GM04503 (cell line): ENCODE data around the gene TMEM39A.

Experiments used
- DNase-seq: peaks from one replicate; pipeline ENCODE4 v3.0.0-alpha.2; 2012; ENCODE audit warnings: low read depth

The TMEM39A gene, protein sequence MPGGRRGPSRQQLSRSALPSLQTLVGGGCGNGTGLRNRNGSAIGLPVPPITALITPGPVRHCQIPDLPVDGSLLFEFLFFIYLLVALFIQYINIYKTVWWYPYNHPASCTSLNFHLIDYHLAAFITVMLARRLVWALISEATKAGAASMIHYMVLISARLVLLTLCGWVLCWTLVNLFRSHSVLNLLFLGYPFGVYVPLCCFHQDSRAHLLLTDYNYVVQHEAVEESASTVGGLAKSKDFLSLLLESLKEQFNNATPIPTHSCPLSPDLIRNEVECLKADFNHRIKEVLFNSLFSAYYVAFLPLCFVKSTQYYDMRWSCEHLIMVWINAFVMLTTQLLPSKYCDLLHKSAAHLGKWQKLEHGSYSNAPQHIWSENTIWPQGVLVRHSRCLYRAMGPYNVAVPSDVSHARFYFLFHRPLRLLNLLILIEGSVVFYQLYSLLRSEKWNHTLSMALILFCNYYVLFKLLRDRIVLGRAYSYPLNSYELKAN

GRCh38 chr3:119463171-119464169 lies at the start of gene TMEM39A:
TSS of gene TMEM39A (minus strand) at chr3:119463615. CDS start at chr3:119462074, 1,541 bp downstream.
- DNase-seq = peak; percentile 79

DNA sequence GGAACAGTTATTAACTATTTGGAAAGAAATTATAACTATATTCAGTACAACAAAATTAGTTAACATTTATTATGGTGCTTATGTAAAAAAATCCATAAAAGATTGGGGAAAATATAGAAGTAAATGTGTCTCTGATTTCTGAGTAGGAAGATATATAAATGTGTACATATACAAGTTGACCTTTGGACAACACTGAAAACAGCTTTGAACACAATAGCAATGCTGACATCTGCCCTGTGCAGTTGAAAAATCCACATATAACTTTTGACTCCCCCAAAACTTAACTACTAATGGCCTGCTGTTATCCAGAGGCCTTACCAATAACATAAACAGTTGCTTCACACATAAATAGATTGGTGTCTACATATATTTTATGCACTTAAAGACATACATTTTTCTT lies 47.3 kb upstream of the TMEM39A start:
- no peak for DNase-seq

DNA sequence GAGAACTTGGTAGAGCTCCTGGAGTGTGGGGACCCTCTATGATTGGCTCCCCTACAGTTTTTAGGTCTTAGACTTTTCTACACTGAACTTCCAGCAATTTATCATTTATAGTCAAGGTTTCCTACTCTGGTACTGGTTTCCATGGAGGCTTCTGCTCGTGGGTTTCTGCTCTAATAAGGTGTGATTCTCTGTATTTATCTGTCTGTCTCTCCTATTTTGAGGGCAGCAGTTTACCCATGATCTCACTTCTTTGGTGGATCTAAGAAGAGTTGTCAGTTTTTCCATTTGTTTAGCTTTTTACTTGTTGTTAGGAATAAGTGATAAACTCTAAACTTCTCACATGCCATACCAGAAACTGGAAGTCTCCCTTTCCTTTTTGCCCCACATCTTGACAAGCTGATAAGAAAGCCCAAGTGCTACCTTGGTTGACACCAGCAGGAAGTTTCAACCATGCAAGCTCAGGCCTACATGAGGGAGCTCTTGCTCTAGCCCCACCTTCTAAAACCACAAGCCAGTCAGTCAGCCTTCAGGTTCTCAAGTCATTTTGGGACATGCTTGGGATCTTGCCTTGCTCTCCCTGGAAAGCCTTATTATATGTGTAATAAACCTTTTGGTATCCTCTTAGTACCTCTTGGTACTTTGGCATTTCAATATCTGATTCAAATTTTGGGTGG lies 44.9 kb upstream of the TMEM39A start:
- no peak for DNase-seq

GRCh38 chr3:119507404-119507803 lies 44.0 kb upstream of the TMEM39A start:
- no peak for DNase-seq

- DNase-seq = no peak
Observed at GRCh38 chr3:119506631-119507030, 43.2 kb upstream of the TMEM39A start.

DNA sequence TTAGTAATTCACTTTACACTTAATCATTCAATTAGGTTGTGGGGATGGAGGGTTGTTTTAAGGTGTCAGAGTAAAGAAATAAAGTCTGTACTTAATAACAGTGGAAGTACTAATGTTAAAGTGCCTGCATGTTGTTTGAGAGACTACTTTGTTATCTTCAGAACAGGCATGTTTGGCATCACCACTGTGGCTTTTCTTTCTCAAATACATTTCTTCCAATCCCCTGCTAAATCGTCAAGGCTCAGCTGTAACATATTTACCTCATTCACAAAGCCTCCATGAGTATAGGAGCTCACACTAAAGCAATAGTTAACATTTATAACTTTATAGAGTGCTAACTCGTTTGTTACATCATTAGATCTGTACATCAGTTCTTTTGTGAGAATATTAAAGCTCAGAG lies 37.5 kb upstream of the TMEM39A start:
- DNase-seq = no peak

DNA sequence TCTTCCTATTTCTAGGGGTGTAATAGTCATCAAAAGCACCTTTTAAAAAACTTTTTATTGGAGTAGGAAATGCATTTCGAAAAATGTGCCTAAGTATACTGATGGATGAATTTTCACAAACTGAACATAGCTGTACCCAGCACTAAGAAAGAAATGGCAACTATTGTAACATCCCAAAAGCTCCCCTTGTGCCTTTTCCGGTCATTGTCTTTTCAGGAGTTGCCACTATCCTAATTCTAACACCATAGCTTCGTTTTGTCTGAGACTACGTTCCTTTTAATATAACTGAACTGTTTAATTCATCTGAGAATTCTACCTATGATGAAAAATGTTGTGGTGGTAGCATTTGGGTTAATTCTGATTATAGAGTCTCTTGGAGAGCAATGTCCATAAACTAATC lies 36.9 kb upstream of the TMEM39A start:
- no peak for DNase-seq

- peak; percentile 81 for DNase-seq
Observed at GRCh38 chr3:119498186-119499011, 35.0 kb upstream of the TMEM39A start, which contains the start of gene TIMMDC1. TSS of gene TIMMDC1 (plus strand) at chr3:119498547. CDS start at chr3:119498734, 187 bp downstream.

- peak; percentile 6 for DNase-seq
Observed at GRCh38 chr3:119497820-119498185, 34.4 kb upstream of the TMEM39A start.

GRCh38 chr3:119494597-119494996 lies 31.2 kb upstream of the TMEM39A start:
- DNase-seq = no peak

DNA sequence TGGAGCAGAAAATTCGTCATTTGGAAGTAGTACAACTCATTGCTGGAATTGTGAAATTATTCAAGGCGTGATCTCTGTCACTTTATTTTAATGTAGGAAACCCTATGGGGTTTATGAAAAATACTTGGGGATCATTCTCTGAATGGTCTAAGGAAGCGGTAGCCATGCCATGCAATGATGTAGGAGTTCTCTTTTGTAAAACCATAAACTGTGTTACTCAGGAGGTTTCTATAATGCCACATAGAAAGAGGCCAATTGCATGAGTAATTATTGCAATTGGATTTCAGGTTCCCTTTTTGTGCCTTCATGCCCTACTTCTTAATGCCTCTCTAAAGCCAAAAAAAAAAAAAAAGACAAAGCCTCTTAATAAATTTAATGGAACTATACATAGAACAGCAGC lies 29.4 kb upstream of the TMEM39A start:
- DNase-seq = no peak

DNA sequence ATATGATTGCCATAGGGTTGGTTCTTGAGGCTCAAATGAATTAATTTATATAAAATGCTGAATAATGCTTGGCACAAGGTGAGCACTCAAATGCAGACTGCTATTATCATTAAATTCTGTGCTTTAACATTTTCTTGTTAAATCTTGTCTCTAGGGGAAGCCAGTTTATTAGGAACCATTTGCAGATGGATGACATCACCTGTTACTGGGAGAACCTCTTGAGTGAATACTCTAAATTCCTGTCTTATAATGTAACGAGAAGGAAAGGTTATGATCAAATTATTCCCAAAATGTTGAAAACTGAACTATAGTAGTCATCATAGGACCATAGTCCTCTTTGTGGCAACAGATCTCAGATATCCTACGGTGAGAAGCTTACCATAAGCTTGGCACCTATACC lies 28.7 kb upstream of the TMEM39A start:
- no peak for DNase-seq

- DNase-seq = no peak
Observed at GRCh38 chr3:119490153-119490552, 26.7 kb upstream of the TMEM39A start.

DNA sequence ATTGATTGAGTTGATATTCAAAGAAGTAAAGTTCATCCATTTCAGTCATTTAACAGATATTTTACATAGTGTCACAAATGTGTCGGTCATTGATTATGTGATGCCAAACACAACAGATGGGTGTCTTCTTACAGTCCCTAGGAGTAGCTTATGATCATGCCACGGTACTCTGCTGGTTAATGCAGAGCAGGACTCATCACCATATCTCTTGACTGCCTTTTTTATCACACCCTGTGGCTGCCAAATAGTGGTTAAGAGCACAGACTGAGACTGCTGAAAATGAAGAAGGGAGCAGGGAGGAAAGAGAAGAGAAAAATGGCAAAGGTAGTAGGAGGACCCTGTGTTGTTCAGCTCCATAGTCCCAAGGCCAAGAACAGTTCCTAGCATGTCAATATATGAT lies 22.1 kb upstream of the TMEM39A start:
- no peak for DNase-seq

GRCh38 chr3:119483101-119483500 lies 19.7 kb upstream of the TMEM39A start:
- DNase-seq = no peak

- no peak for DNase-seq
Observed at GRCh38 chr3:119481079-119481478, 17.7 kb upstream of the TMEM39A start.

- DNase-seq = no peak
Observed at GRCh38 chr3:119470866-119471265, 7.5 kb upstream of the TMEM39A start.

DNA sequence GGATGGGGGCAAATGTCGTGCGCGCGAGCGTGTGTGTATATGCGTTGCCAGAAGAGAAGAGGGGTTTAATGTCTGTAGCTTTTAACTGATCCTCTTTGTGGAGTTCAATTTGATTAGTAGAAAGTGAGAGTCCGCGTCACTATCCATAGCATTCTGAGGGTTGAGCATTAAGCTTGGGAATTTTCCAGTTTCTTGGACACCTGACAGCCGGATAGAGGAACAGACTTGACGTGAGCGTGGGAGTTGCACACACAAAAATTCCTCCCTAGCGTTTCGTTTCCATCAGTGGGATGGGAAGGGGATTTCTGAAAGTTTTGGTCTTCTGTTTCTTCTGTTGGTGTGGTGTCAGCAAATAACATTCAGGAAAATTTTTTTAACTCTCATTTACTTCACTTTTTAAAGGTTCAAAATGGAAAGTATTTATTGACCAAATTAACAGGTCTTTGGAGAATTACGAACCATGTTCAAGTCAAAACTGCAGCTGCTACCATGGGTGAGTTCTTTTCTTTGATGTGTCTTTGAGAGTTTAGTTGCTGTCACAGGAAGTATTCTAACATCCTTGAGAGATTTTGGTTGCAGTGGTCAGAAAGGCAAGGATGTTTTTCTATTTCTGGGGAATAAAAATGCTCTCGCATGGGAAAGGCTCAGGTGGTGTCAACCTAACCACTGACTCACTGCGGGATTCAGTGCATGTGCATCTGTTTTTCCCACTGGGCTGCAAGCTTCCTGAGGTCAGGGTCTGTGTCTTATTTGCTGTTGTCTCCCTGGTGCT lies 6.2 kb upstream of the TMEM39A start:
- DNase-seq = no peak

DNA sequence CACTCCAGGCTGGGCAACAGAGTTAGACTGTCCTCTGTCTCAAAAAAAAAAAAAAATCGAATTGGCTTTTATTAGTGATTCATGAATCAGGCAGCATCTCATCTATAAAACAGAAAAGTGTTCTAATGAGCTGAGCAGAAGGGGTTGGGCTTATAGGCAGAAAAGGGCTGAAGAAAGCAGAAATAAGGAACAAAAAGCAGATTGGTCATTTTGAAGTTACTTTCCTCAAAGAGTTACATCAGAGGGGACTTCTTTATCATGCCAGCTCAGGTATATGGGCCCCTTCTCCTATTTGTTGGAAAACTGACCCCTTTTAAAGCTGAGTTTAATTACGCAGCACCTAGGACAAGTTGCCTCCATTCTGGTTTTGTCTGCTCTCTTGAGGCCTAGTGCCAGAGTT lies 4.6 kb upstream of the TMEM39A start:
- no peak for DNase-seq

GRCh38 chr3:119457246-119457645 lies 6.2 kb downstream of the TMEM39A start:
- no peak for DNase-seq
